K562 (cell line): ENCODE data around the gene ARHGEF6. TPM values are rescaled to one million over a fixed set of nuclear protein-coding genes. Genes with fewer than 3 reads are reported as not detected.
A peak's percentile ranks its signal among the peaks of the same experiment; 100 is the strongest.

ENCODE experiments used
- ARID3A ChIP-seq: IDR thresholded peaks from 2 replicates; pipeline ENCODE4 v1.6.1; 2012; ENCODE audit warnings: low read depth, low read length, improper control_type of control experiment, borderline replicate concordance
- ATF3 ChIP-seq, 2 experiments: fragments of 450-650 bp in 1 of 2; sonication (generic) in 1 of 2; formaldehyde crosslinking in 1 of 2; IDR thresholded peaks in 1 of 2; conservative IDR thresholded peaks in 1 of 2; 2 replicates each; pipeline versions ENCODE4 v1.6.1 to v1.8.1; 2016 to 2023; ENCODE audit warnings: mild to moderate bottlenecking in 2 of 2, moderate library complexity in 2 of 2, inconsistent platforms in 1 of 2, missing genetic modification reagents in 1 of 2
- ATF6 ChIP-seq: sonication (generic); formaldehyde crosslinking; IDR thresholded peaks from 2 replicates; pipeline ENCODE4 v1.4.0; 2020; ENCODE audit warnings: mild to moderate bottlenecking, missing genetic modification reagents
- CBFA2T2 ChIP-seq: fragments of 450-650 bp; conservative IDR thresholded peaks from 2 replicates; pipeline ENCODE4 v1.6.1; 2017; ENCODE audit warnings: mild to moderate bottlenecking
- CREM ChIP-seq: IDR thresholded peaks from 2 replicates; pipeline ENCODE4 v1.6.1; 2014; ENCODE audit warnings: antibody characterized with exemption, low read depth
- ELK3 ChIP-seq: fragments of 450-650 bp; formaldehyde crosslinking; IDR thresholded peaks from 2 replicates; pipeline ENCODE4 v1.4.0; 2020; ENCODE audit warnings: mild to moderate bottlenecking
- FOXM1 ChIP-seq, 2 experiments: fragments of 450-650 bp in 1 of 2; sonication (generic) in 1 of 2; formaldehyde crosslinking in 1 of 2; IDR thresholded peaks; 2 replicates each; pipeline versions ENCODE4 v1.6.1 to v1.9.0; 2017 to 2022; ENCODE audit warnings: low read depth in 2 of 2, mild to moderate bottlenecking in 2 of 2, missing genetic modification reagents in 1 of 2, moderate library complexity in 1 of 2
- KDM5B ChIP-seq: fragments of 200-600 bp; sonication (generic); IDR thresholded peaks from 2 replicates; pipeline ENCODE4 v1.6.1; 2012; ENCODE audit warnings: low read depth, mild to moderate bottlenecking, moderate library complexity, low read length, control low read depth, inconsistent platforms; ENCODE audit not compliant: insufficient replicate concordance
- MCM5 ChIP-seq: fragments of 450-650 bp; IDR thresholded peaks from 2 replicates; pipeline ENCODE4 v1.6.1; 2016; ENCODE audit warnings: low read depth
- REST ChIP-seq, 2 experiments: fragments of 450-650 bp; formaldehyde crosslinking in 1 of 2; IDR thresholded peaks; 2 replicates each; pipeline versions ENCODE4 v1.4.0 to v1.6.1; 2014 to 2020; ENCODE audit warnings: mild to moderate bottlenecking in 2 of 2, borderline replicate concordance in 1 of 2, low read depth in 1 of 2
- SMARCE1 ChIP-seq: fragments of 450-650 bp; IDR thresholded peaks from 2 replicates; pipeline ENCODE4 v1.7.1; 2016; ENCODE audit warnings: mild to moderate bottlenecking
- polyA plus RNA-seq, 8 experiments: library from polyadenylated mRNA; depleted of rRNA in 4 of 8; stranded (reverse) in 5 of 8; unstranded in 3 of 8; fragments of >200 nt; fragmentation: Nextera tagmentation in 2 of 8; fragmentation: Illumina TruSeq in 1 of 8; extraction: Ambion mirVana in 2 of 8; extraction: Trizol in 1 of 8; gene quantifications; 2 replicates each; pipeline versions ENCODE4 v1.2.1 to v1.2.3, GENCODE V29; 2011 to 2014; ENCODE audit warnings: inconsistent platforms in 1 of 8, missing spikeins in 1 of 8
- total RNA-seq, 7 experiments: library from RNA; depleted of rRNA in 6 of 7; stranded (reverse); fragments of >200 nt in 6 of 7; fragmentation: Illumina TruSeq in 2 of 7; extraction: Trizol in 2 of 7; gene quantifications; 2 replicates each; pipeline versions ENCODE4 v1.2.1 to v1.2.3, GENCODE V29; 2011 to 2021; ENCODE audit warnings: low replicate concordance in 1 of 7

ARHGEF6 gene
- total and polyA plus RNA-seq, 9 of the 15 experiments (the other 6 are each of a cell fraction or from before 2014, with no cell fraction given) = 2.9 to 22.1 (median 13.3) TPM

- TF ChIP-seq REST (IDR thresholded peaks at IDR 0.05; ENCODE audit: borderline replicate concordance) (peak; percentile 23; the same call in 1 of the 2 replicates), REST (CRISPR knock-in tag; IDR thresholded peaks at IDR 0.05; ENCODE audit: low read depth) (no peak), SMARCE1 (peak; percentile 55; the same call in 1 of the 2 replicates), FOXM1 (IDR thresholded peaks at IDR 0.05; ENCODE audit: low read depth) (0 out of 2 replicates have a peak, but pooled peaks have one; percentile 49), FOXM1 (CRISPR knock-in tag; IDR thresholded peaks at IDR 0.05; ENCODE audit: low read depth) (no peak), ATF6 (CRISPR knock-in tag) (no peak), CREM (0 out of 2 replicates have a peak, but pooled peaks have one; percentile 14), CBFA2T2 (0 out of 2 replicates have a peak, but pooled peaks have one; percentile 22), MCM5 (no peak), ATF3 (IDR thresholded peaks at IDR 0.05) (peak; percentile 56), ATF3 (CRISPR knock-in tag; conservative IDR thresholded peaks at IDR 0.05) (no peak), KDM5B (peak; percentile 31), ARID3A (no peak), ELK3 (CRISPR knock-in tag) (no peak)
Measured at GRCh38 chrX:136768469-136769084, 12.2 kb downstream of the ARHGEF6 start (continued).
